HPDE6-E6E7 (cell line): ENCODE data around the gene RGS10.
"Not testable (repeated sequence)": the region's sequence is repeated elsewhere in the genome, so short reads cannot be mapped to it uniquely, and the experiment has no call there.

Experiments used
- DNase-seq: peaks from one replicate; pipeline ENCODE4 v3.0.0; 2011; ENCODE audit warnings: missing footprints; ENCODE audit errors: extremely low spot score

Gene RGS10

GRCh38 chr10:119469325-119469707 is 73.2 kb downstream of the RGS10 start:
- DNase-seq = no peak

- DNase-seq = no peak
Measured at GRCh38 chr10:119468542-119469324, 73.8 kb downstream of the RGS10 start.

- DNase-seq = peak; percentile 42
Measured at GRCh38 chr10:119466655-119467054, 75.9 kb downstream of the RGS10 start.

GRCh38 chr10:119466076-119466475 is 76.4 kb downstream of the RGS10 start:
- no peak for DNase-seq

GRCh38 chr10:119465085-119465484 is 77.4 kb downstream of the RGS10 start:
- DNase-seq = no peak

- not testable (repeated sequence) for DNase-seq
Measured at GRCh38 chr10:119463195-119463594, 79.3 kb downstream of the RGS10 start.

- no peak for DNase-seq
Measured at GRCh38 chr10:119462773-119463172, 79.7 kb downstream of the RGS10 start.

- DNase-seq = no peak
Measured at GRCh38 chr10:119461923-119462322, 80.6 kb downstream of the RGS10 start.

GRCh38 chr10:119461380-119461779 is 81.1 kb downstream of the RGS10 start:
- peak; percentile 96 for DNase-seq

- DNase-seq = no peak
Measured at GRCh38 chr10:119460369-119461195, 81.9 kb downstream of the RGS10 start.

GRCh38 chr10:119459681-119460340 is 82.7 kb downstream of the RGS10 start:
- DNase-seq = no peak

GRCh38 chr10:119457966-119458766 is 84.4 kb downstream of the RGS10 start:
- no peak for DNase-seq

GRCh38 chr10:119456435-119456810 is 86.1 kb downstream of the RGS10 start:
- no peak for DNase-seq

- DNase-seq = no peak
Measured at GRCh38 chr10:119455609-119456434, 86.7 kb downstream of the RGS10 start.

- DNase-seq = no peak
Measured at GRCh38 chr10:119454990-119455389, 87.5 kb downstream of the RGS10 start.

GRCh38 chr10:119454316-119454715 is 88.2 kb downstream of the RGS10 start:
- no peak for DNase-seq

- DNase-seq = no peak
Measured at GRCh38 chr10:119453313-119453712, 89.2 kb downstream of the RGS10 start.

- no peak for DNase-seq
Measured at GRCh38 chr10:119452396-119452795, 90.1 kb downstream of the RGS10 start.

GRCh38 chr10:119451300-119451896 is 91.1 kb downstream of the RGS10 start:
- DNase-seq = no peak

GRCh38 chr10:119450606-119451299 is 91.8 kb downstream of the RGS10 start:
- DNase-seq = no peak
